HG03025 (cell line): ENCODE data around the gene SMIM38.

Source experiments
- ATAC-seq: cut with Tn5 transposase; IDR thresholded peaks from one replicate; pipeline ENCODE4 v1.9.1; 2021; ENCODE audit warnings: mild to moderate bottlenecking, moderate library complexity; ENCODE audit not compliant: unreplicated experiment, low FRiP score

Gene SMIM38

GRCh38 chr11:69200331-69201065, 44.8 kb downstream of the SMIM38 start:
- no peak for ATAC-seq

GRCh38 chr11:69201066-69201365, 45.3 kb downstream of the SMIM38 start:
- no peak for ATAC-seq

GRCh38 chr11:69201764-69202370, 46.1 kb downstream of the SMIM38 start:
- ATAC-seq, result no peak

GRCh38 chr11:69202511-69203221, 46.9 kb downstream of the SMIM38 start:
- no peak for ATAC-seq

- no peak for ATAC-seq
Observed at GRCh38 chr11:69203381-69203780, 47.6 kb downstream of the SMIM38 start.

GRCh38 chr11:69203901-69204245, 48.1 kb downstream of the SMIM38 start:
- ATAC-seq, result no peak

GRCh38 chr11:69204246-69204940, 48.7 kb downstream of the SMIM38 start:
- ATAC-seq, result no peak

GRCh38 chr11:69204941-69205742, 49.4 kb downstream of the SMIM38 start:
- no peak for ATAC-seq
